ENCODE measurements around the gene C1orf185. TPM values are rescaled to one million over a fixed set of nuclear protein-coding genes. Genes with fewer than 3 reads are reported as not detected.
"Not testable (repeated sequence)": the region's sequence is repeated elsewhere in the genome, so short reads cannot be mapped to it uniquely, and the experiment has no call there.

C1orf185 gene
- total RNA-seq, 3 donors from 2014 or later = not detected

DNA sequence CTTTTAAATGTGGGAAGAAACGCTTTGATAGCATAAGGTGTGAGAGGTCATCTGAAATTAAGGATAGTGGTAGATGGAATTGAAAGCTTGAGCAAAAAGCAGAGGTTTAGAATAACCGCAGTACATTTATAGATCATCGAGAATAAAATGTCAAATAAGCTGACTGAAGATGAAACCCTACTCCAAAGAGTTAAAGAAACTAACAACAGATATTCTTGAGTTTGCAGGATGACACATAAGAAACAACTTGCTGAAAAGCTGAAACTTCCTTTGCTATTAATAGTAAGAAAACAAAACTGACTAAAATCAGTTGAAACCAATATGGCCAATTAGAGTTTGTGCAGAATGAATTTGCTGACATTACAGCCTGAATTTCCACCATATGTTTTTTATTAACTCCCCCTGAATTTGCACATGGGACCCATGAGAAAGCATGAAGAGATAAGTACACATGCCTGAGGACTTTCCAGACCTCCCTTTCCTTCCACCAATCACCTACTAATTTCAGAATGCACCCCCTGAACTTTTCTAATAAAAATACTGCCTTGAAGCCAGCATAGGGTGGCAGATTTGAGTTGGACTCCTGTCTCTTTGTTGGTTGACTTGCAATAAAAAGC, 1.7 kb upstream of the C1orf185 start:
- ATAC-seq (no peak), DNase-seq (no peak)
- H3K4me1 Mint-ChIP-seq (ENCODE audit: low read depth) = no peaks in the 10 kb centered on the region
- H3K27me3 Mint-ChIP-seq (ENCODE audit: low read depth) = peaks cover 24% of the 10 kb centered on the region
- no peaks in the 10 kb centered on the region for H3K36me3 Mint-ChIP-seq (ENCODE audit: insufficient read depth)
- no peak overlapping the region for H3K4me3 Mint-ChIP-seq
- H3K9me3 Mint-ChIP-seq = peaks cover 11% of the 10 kb centered on the region

DNA sequence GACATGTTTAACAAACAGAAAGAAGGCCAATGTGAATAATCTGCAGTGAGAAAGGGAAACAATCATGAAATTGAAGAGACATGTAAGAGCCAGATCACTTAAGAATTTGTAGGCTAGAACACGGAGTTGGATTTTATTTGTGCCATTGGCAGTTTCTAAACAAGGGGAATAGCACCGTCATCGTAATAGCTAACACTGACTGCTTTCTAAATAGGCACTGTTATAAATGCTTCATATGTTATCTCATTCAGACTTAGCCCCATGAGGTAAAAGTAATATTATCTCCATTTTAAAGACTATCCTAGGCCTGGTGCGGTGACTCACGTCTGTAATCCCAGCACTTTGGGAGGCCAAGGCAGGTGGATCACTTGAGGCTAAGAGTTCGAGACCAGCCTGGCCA, 12.1 kb downstream of the C1orf185 start:
- DNase-seq (no peak), ATAC-seq (no peak)
- peaks cover 14% of the 10 kb centered on the region for H3K27me3 Mint-ChIP-seq (ENCODE audit: low read depth)
- H3K4me1 Mint-ChIP-seq (ENCODE audit: low read depth) = no peaks in the 10 kb centered on the region
- no peaks in the 10 kb centered on the region for H3K36me3 Mint-ChIP-seq (ENCODE audit: insufficient read depth)
- H3K9me3 Mint-ChIP-seq = no peaks in the 10 kb centered on the region
- H3K4me3 Mint-ChIP-seq = no peak overlapping the region

DNA sequence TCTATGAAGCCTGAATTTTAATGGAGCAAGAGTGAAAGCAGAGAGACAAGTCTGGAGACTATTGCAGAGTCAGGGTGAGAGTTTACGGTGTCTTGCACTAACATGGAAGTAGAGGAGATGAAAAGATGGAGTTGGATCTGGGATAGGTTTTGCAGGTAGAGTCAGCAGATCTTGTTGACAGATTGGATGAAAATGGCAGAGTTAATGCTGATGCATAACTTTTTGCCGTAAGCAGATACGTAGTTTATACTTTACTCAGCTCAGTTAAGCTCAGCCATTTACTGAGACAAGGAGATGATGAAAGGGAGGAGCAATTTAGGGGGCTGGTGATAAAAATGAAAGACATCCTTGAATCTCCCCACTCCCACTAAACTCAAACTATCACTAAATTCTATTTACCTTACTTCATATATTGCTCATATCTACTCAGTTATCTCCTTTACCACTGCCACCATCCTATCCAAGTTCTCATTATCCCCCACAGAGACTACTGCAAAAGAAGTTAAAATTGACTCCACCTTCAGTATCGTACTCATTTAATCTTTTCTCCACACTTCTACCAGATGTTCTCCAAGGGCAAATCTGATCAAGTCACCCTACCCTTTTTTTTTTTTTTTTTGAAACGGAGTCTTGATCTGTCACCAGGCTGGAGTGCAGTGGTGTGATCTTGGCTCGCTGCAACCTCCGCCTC, 13.8 kb downstream of the C1orf185 start:
- Mint-ChIP-seq H3K4me3 (no peak overlapping the region), H3K4me1 (ENCODE audit: low read depth) (no peaks in the 10 kb centered on the region), H3K36me3 (ENCODE audit: insufficient read depth) (no peaks in the 10 kb centered on the region), H3K27me3 (ENCODE audit: low read depth) (peaks cover 18% of the 10 kb centered on the region), H3K9me3 (no peaks in the 10 kb centered on the region)
- DNase-seq (no peak), ATAC-seq (no peak)

DNA sequence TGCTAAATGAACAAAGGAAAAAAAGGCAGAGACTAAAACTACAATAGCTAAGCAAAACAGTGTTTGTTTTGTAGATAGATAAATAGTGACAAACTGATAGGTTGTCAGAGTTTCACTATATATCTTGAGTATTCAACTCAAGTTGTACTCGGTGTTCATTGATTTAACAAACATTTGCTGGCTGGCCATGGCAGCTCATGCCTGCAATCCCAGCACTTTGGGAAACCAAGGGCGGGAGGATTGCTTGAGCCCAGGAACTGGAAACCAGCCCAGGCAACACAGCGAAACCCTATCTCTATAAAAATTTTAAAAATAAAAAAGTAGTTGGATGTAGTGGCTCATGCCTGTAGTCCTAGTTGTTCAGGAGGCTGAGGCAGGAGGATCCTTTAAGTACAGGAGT, 17.3 kb downstream of the C1orf185 start:
- H3K4me1 Mint-ChIP-seq (ENCODE audit: low read depth) = no peaks in the 10 kb centered on the region
- ATAC-seq (no peak), DNase-seq (no peak)
- H3K4me3 Mint-ChIP-seq = no peak overlapping the region
- H3K9me3 Mint-ChIP-seq = no peaks in the 10 kb centered on the region
- H3K36me3 Mint-ChIP-seq (ENCODE audit: insufficient read depth) = no peaks in the 10 kb centered on the region
- peaks cover 21% of the 10 kb centered on the region for H3K27me3 Mint-ChIP-seq (ENCODE audit: low read depth)

DNA sequence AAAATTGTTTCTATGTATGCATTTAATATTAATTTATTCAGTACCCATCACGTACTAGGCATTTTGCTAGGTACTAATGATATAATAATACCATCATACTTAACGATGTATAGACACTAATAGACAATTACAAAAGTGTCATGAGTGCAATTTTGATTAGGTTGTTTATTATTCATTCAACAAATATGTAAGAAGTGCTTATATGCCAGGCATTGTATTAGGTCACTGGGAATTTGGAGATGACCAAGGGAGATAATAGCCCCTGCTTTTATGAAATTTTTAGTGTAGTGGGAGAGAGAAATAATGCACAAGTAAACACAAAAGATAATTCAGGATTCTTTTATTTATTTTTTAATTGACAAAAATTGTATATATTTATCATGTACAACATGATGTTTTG, 18.6 kb downstream of the C1orf185 start:
- DNase-seq = no peak
- no peaks in the 10 kb centered on the region for H3K9me3 Mint-ChIP-seq
- H3K4me3 Mint-ChIP-seq = no peak overlapping the region
- no peaks in the 10 kb centered on the region for H3K36me3 Mint-ChIP-seq (ENCODE audit: insufficient read depth)
- H3K27me3 Mint-ChIP-seq (ENCODE audit: low read depth) = peaks cover 22% of the 10 kb centered on the region
- no peak for ATAC-seq
- H3K4me1 Mint-ChIP-seq (ENCODE audit: low read depth) = no peaks in the 10 kb centered on the region

DNA sequence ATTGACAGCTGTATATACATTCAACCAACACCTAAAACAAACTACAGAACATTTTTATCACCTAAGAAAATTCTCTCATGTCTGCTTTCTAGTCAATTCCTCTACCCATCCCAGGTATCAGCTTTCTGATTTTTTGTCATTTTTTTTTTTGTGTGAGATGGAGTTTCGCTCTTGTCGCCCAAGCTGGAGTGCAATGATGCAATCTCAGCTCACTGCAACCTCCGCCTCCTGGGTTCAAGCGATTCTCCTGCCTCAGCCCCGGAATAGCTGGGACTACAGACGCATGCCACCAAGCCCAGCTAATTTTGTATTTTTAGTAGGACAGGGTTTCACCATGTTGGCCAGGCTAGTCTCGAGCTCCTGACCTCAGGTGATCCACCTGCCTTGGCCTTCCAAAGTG, 25.1 kb downstream of the C1orf185 start:
- DNase-seq; H3K9me3 Mint-ChIP-seq; ATAC-seq; H3K4me3 Mint-ChIP-seq; H3K36me3 Mint-ChIP-seq (ENCODE audit: insufficient read depth); H3K4me1 Mint-ChIP-seq (ENCODE audit: low read depth): not testable (repeated sequence)
- peaks cover 23% of the 10 kb centered on the region for H3K27me3 Mint-ChIP-seq (ENCODE audit: low read depth)

DNA sequence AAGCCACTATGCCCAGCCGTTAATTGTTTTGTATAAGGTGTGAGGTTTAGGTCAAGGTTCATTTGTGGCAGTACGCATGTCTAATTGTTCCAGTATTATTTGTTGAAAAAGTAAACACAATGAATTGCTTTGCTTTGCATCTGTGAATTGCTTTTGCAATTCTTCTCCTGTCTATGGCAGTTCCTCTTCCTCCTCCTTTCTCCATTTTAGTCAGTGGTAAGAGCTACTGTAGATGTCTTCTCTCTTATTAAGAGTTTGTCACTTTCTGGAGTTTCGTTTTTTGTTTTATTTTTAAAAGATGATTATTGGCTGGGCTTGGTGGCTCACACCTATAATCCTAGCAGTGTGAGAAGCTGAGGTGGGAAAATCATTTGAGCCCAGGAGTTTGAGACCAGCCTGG, 29.2 kb downstream of the C1orf185 start:
- Mint-ChIP-seq H3K4me1 (ENCODE audit: low read depth) (no peaks in the 10 kb centered on the region), H3K36me3 (ENCODE audit: insufficient read depth) (peaks cover 7% of the 10 kb centered on the region), H3K4me3 (no peak overlapping the region), H3K27me3 (ENCODE audit: low read depth) (peaks cover 34% of the 10 kb centered on the region), H3K9me3 (peaks cover 26% of the 10 kb centered on the region)
- DNase-seq (no peak), ATAC-seq (no peak)

DNA sequence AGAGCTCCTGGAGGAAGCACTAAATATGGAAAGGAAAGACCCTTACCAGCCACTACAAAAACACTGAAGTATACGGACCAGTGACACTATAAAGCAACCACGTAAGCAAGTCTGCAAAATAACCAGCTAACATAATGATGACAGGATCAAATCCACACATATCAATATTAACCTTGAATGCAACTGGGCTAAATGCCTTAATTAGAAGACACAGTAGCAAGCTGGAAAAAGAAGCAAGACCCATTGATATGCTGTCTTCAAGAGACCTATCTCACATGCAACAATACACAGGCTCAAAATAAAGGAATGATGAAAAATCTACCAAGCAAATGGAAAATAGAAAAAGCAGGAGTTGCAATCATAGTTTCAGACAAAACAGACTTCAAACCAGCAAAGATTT, 31.0 kb downstream of the C1orf185 start:
- no peak for ATAC-seq

DNA sequence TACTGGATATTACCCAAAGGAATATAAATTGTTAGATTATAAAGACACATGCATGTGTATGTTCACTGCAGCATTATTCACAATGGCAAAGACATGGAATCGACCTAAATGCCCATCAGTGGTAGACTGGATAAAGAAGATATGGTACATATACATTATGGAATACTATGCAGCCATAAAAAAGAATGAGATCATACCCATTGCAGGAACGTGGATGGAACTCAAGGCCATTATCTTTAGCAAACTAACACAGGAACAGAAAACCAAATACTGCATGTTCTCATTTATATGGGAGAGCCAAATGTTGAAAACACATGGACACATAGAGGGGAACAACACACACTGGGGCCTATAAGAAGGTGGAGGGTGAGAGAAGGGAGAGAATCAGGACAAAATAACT, 35.7 kb downstream of the C1orf185 start:
- not testable (repeated sequence) for H3K4me3 Mint-ChIP-seq; H3K36me3 Mint-ChIP-seq (ENCODE audit: insufficient read depth); H3K4me1 Mint-ChIP-seq (ENCODE audit: low read depth); DNase-seq; ATAC-seq
- Mint-ChIP-seq H3K9me3 (peaks cover 15% of the 10 kb centered on the region), H3K27me3 (ENCODE audit: low read depth) (peaks cover 19% of the 10 kb centered on the region)

More for the DNA sequence above, 31.0 kb downstream of the C1orf185 start:
- DNase-seq = no peak
- Mint-ChIP-seq H3K4me1 (ENCODE audit: low read depth) (no peaks in the 10 kb centered on the region), H3K9me3 (peaks cover 26% of the 10 kb centered on the region), H3K27me3 (ENCODE audit: low read depth) (peaks cover 35% of the 10 kb centered on the region), H3K4me3 (no peak overlapping the region), H3K36me3 (ENCODE audit: insufficient read depth) (peaks cover 7% of the 10 kb centered on the region)

DNA sequence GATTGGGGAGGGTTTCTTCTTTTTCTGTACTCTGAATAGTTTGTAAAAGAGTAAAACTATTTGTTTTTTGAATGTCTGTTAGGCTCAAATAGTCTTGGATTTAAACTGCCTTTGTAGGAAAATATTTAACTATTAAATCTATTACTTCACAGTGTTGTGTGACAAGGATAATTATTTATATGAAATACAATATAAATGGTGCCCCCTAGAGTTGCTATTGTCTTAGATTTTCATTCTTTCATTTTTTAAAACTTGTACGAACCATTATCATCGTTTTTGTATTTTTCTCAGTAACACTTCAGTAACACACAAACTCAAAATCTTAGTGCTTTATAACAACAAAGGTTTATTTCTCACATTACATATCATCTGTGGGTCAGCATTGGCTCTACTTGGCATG, 37.4 kb downstream of the C1orf185 start:
- DNase-seq (no peak), ATAC-seq (no peak)
- Mint-ChIP-seq H3K27me3 (ENCODE audit: low read depth) (peaks cover 13% of the 10 kb centered on the region), H3K4me3 (no peak overlapping the region), H3K9me3 (no peaks in the 10 kb centered on the region), H3K36me3 (ENCODE audit: insufficient read depth) (no peaks in the 10 kb centered on the region), H3K4me1 (ENCODE audit: low read depth) (no peaks in the 10 kb centered on the region)

DNA sequence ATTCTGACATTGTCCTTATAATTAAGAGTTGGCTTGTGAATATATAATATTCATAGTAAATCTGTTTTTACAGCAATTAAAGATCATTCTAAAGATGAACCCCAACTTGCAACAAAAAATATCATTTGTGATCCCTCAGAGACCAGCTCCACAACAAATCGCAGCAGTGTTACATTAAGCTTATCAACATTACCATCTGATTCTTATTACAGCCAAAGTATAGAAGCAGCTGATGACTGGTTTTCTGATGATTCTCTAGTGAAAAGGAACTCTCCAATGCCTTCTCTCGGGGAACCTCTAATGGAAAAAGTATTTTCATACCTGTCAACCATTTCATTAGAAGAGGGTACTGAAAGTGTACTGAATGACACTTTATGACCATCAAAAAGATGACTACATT, 45.4 kb downstream of the C1orf185 start:
- H3K9me3 Mint-ChIP-seq = no peaks in the 10 kb centered on the region
- no peak overlapping the region for H3K4me3 Mint-ChIP-seq
- no peaks in the 10 kb centered on the region for H3K4me1 Mint-ChIP-seq (ENCODE audit: low read depth)
- no peak for DNase-seq
- ATAC-seq = no peak
- H3K36me3 Mint-ChIP-seq (ENCODE audit: insufficient read depth) = no peaks in the 10 kb centered on the region
- peaks cover 12% of the 10 kb centered on the region for H3K27me3 Mint-ChIP-seq (ENCODE audit: low read depth)

DNA sequence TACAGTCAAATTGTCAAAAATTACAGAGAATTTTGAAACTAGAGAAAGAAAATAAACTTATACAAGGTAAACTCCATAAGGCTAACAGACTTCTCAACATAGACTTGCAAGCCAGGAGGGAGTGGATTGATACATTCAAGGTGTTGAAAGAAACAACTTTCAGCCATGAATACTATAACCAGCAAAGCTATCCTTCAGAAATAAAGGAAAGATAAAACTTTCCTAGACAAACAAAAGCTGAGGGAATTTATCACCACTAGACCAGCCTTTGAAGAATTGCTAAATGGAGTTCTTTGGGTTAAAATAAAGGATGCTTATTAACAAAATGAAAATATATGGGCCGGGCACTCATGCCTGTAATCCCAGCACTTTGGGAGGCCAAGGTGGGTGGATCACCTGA, 52.7 kb downstream of the C1orf185 start:
- H3K4me3 Mint-ChIP-seq = no peak overlapping the region
- peaks cover 17% of the 10 kb centered on the region for H3K9me3 Mint-ChIP-seq
- DNase-seq (no peak), ATAC-seq (no peak)
- no peaks in the 10 kb centered on the region for H3K4me1 Mint-ChIP-seq (ENCODE audit: low read depth)
- H3K36me3 Mint-ChIP-seq (ENCODE audit: insufficient read depth) = peaks cover 4% of the 10 kb centered on the region
- H3K27me3 Mint-ChIP-seq (ENCODE audit: low read depth) = peaks cover 15% of the 10 kb centered on the region

DNA sequence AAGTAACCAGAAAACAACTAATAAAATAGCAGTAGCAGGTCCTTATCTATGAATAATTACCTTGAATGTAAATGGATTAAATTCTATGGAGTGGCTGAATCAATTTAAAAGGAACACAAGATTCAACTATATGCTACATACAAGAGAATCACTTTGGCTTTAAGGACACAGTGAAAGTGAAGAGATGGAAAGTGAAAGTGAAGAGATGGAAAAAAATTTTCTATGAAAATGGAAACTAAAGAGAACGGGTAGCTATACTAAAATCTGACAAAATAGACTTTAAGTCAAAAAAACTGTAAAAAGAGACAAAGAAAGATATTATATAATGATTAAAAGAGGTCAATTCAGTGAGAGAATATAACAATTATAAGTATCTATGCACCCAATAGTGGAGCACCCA, 54.7 kb downstream of the C1orf185 start:
- Mint-ChIP-seq H3K27me3 (ENCODE audit: low read depth) (peaks cover 10% of the 10 kb centered on the region), H3K9me3 (peaks cover 17% of the 10 kb centered on the region), H3K4me3 (no peak overlapping the region), H3K4me1 (ENCODE audit: low read depth) (no peaks in the 10 kb centered on the region), H3K36me3 (ENCODE audit: insufficient read depth) (peaks cover 4% of the 10 kb centered on the region)
- ATAC-seq = no peak
- no peak for DNase-seq

DNA sequence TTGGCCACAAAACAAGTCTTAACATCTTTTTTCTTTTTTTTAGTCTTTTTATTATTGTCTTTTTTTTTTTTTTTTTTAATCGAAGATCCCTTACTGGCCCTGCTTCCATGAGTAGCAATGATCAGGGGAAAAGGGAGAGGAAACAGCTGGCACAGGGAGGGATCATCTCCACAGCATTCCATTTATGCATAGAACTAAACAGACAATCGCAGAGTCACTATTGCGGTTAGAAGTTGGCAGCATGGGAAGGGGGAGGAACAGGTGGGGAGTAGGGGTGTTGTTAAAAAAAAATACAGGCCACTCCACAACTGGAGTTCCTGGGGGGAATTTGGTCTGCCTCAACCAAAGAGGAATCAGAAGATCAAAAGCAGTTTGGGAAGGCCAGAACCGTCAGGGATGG, 55.4 kb downstream of the C1orf185 start:
- Mint-ChIP-seq H3K36me3 (ENCODE audit: insufficient read depth) (peaks cover 4% of the 10 kb centered on the region), H3K27me3 (ENCODE audit: low read depth) (peaks cover 10% of the 10 kb centered on the region), H3K4me1 (ENCODE audit: low read depth) (no peaks in the 10 kb centered on the region), H3K4me3 (no peak overlapping the region), H3K9me3 (peaks cover 17% of the 10 kb centered on the region)
- DNase-seq (no peak), ATAC-seq (no peak)

DNA sequence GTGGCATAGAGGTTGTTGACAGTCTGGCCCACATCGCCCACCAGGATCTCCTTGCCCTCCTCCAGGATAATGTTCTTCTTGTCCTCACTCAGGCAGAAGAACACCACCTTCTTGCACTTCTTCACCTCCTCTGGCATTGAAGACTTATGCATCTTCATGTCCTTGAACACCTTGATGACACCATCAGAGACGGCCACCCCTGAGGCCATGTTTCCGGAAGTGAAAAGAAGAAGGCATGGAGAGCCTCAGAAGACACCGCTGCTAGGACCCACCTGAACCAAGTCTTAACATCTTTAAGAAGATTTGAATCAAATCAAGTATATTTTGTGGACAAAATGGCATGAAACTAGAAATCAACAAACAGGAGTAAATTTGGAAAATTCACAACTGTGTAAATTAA, 56.2 kb downstream of the C1orf185 start:
- Mint-ChIP-seq H3K4me3 (no peak overlapping the region), H3K4me1 (ENCODE audit: low read depth) (no peaks in the 10 kb centered on the region), H3K36me3 (ENCODE audit: insufficient read depth) (peaks cover 4% of the 10 kb centered on the region), H3K9me3 (peaks cover 17% of the 10 kb centered on the region), H3K27me3 (ENCODE audit: low read depth) (peaks cover 10% of the 10 kb centered on the region)
- DNase-seq (no peak), ATAC-seq (no peak)

Data from activated T-cell treated with anti-CD3 and anti-CD28 coated beads, Interleukin-2, amount 50 U/mL, for 4 hours (primary cell).